ENCODE results near the gene LPCAT1. TPM values are rescaled to one million over a fixed set of nuclear protein-coding genes. Genes with fewer than 3 reads are reported as not detected.
"Not testable (repeated sequence)": the region's sequence is repeated elsewhere in the genome, so short reads cannot be mapped to it uniquely, and the experiment has no call there.

LPCAT1 gene
- total RNA-seq (ENCODE audit: low replicate concordance), result 76.5 and 108 TPM in 2 replicates

- Histone ChIP-seq H3K27ac (no peak within 1 kb of the TSS), H3K4me3 (peak within 1 kb of the TSS; percentile 92), H3F3A (ENCODE audit: low read depth) (no peaks in the 10 kb centered on the region), H4K20me1 (ENCODE audit: low read depth) (peaks cover 40% of the 10 kb centered on the region), H3K9me3 (ENCODE audit: low read depth) (no peaks in the 10 kb centered on the region), H3K4me2 (peak within 1 kb of the TSS; percentile 84), H3K79me2 (ENCODE audit: low read depth) (peaks cover 43% of the 10 kb centered on the region), H3K27me3 (peaks cover 11% of the 10 kb centered on the region), H3K9ac (peak within 1 kb of the TSS; percentile 75), H3K4me1 (peaks cover 12% of the 10 kb centered on the region), H3K36me3 (no peaks in the 10 kb centered on the region), H2AFZ (replicated peaks) (peak within 1 kb of the TSS; percentile 81)
- Mint-ChIP-seq H3K9me3 (peaks cover 2% of the 10 kb centered on the region), H3K4me3 (peak within 1 kb of the TSS; percentile 89), H3K36me3 (peaks cover 10% of the 10 kb centered on the region), H3K4me1 (peaks cover 12% of the 10 kb centered on the region), H3K27me3 (ENCODE audit: insufficient read depth, low read depth) (peaks cover 7% of the 10 kb centered on the region), H3K27ac (peak within 1 kb of the TSS; percentile 27)
- peak; percentile 90 for DNase-seq (ENCODE audit: low spot score)
- peak; percentile 23 for TF ChIP-seq CTCF (IDR thresholded peaks at IDR 0.05)
- no peak for TF ChIP-seq EZH2 (IDR thresholded peaks at IDR 0.05)
Observed at GRCh38 chr5:1523793-1524480, at the start of gene LPCAT1. LPCAT1 (minus strand) TSS chr5:1523960; CDS start chr5:1523844, 116 bp downstream.

- H3K4me1 Mint-ChIP-seq; H3K27me3 ChIP-seq; DNase-seq (ENCODE audit: low spot score); H2AFZ ChIP-seq (replicated peaks); H3K9ac ChIP-seq; H3K4me3 Mint-ChIP-seq; H3K79me2 ChIP-seq (ENCODE audit: low read depth); H3K27ac ChIP-seq; H3K36me3 ChIP-seq; H3K9me3 ChIP-seq (ENCODE audit: low read depth); H3K27me3 Mint-ChIP-seq (ENCODE audit: insufficient read depth, low read depth); H3K4me2 ChIP-seq; H3K27ac Mint-ChIP-seq; H3K4me1 ChIP-seq; H4K20me1 ChIP-seq (ENCODE audit: low read depth); H3K4me3 ChIP-seq: not testable (repeated sequence)
- peaks cover 11% of the 10 kb centered on the region for H3F3A ChIP-seq (ENCODE audit: low read depth)
- Mint-ChIP-seq H3K36me3 (peaks cover 34% of the 10 kb centered on the region), H3K9me3 (peaks cover 11% of the 10 kb centered on the region)
Observed at GRCh38 chr5:1571875-1572274, 48.1 kb upstream of the LPCAT1 start.

- no peaks in the 10 kb centered on the region for H3K36me3 ChIP-seq
- Mint-ChIP-seq H3K9me3 (peaks cover 11% of the 10 kb centered on the region), H3K27ac (no peak overlapping the region)
Observed at GRCh38 chr5:1570975-1571374, 47.2 kb upstream of the LPCAT1 start.

More at GRCh38 chr5:1570975-1571374, 47.2 kb upstream of the LPCAT1 start:
- TF ChIP-seq EZH2 (IDR thresholded peaks at IDR 0.05) (no peak), CTCF (IDR thresholded peaks at IDR 0.05) (no peak), EZH2phosphoT487 (IDR thresholded peaks at IDR 0.05) (no peak)
- peaks cover 8% of the 10 kb centered on the region for H3K4me1 ChIP-seq
- H3K4me3 Mint-ChIP-seq, result no peak overlapping the region
- peaks cover 11% of the 10 kb centered on the region for H3F3A ChIP-seq (ENCODE audit: low read depth)
- no peaks in the 10 kb centered on the region for H4K20me1 ChIP-seq (ENCODE audit: low read depth)
- H3K27ac ChIP-seq, result no peak overlapping the region
- H3K79me2 ChIP-seq (ENCODE audit: low read depth), result no peaks in the 10 kb centered on the region
- no peak overlapping the region for H2AFZ ChIP-seq (replicated peaks)
- H3K4me2 ChIP-seq, result no peak overlapping the region
- no peaks in the 10 kb centered on the region for H3K9me3 ChIP-seq (ENCODE audit: low read depth)
- no peak overlapping the region for H3K9ac ChIP-seq
- H3K4me1 Mint-ChIP-seq, result peaks cover 13% of the 10 kb centered on the region
- DNase-seq (ENCODE audit: low spot score), result no peak
- no peaks in the 10 kb centered on the region for H3K27me3 ChIP-seq
- H3K36me3 Mint-ChIP-seq, result peaks cover 34% of the 10 kb centered on the region
- no peak overlapping the region for H3K4me3 ChIP-seq
- H3K27me3 Mint-ChIP-seq (ENCODE audit: insufficient read depth, low read depth), result no peaks in the 10 kb centered on the region

Measured in neural progenitor cell (in vitro differentiated cells).